HG03342 (cell line): ENCODE data around the gene COL6A2.
"Not testable (repeated sequence)": the region's sequence is repeated elsewhere in the genome, so short reads cannot be mapped to it uniquely, and the experiment has no call there.

ENCODE experiments used
- ATAC-seq: cut with Tn5 transposase; IDR thresholded peaks from one replicate; pipeline ENCODE4 v1.9.1; 2021; ENCODE audit warnings: mild to moderate bottlenecking, moderate library complexity; ENCODE audit not compliant: unreplicated experiment

COL6A2 gene

DNA sequence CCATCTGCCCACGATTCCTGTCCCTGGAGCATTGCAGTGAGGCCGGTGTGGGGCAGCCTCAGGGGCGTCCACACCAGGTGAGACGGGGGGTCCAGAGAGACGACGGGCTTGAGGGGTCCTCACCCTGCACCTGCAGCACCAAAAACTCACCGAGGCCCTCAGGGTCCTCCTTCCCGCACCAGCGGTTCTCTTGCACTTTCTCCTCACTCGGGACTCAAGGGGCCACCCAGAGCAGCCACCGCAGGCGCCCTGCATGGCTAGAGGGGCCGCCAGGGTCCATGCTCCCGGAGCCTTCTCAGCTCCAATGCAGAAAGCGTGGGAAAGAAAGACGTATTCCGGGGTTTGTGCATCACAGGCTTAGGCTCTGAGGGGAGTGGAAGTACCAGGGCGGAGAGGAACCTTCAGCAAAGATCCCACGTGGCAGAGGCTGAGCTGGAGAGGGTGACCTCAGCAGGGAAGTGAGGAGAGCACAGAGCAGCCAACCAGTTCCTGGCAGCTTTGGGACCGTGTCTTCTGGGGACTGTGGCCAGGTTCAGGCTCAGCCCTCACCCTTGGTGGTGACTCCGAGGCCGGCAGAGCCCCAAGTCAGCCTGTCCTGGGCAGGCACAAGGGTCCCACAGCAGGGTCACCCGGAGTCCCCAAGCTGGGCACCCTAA, 19.5 kb upstream of the COL6A2 start:
- no peak for ATAC-seq

DNA sequence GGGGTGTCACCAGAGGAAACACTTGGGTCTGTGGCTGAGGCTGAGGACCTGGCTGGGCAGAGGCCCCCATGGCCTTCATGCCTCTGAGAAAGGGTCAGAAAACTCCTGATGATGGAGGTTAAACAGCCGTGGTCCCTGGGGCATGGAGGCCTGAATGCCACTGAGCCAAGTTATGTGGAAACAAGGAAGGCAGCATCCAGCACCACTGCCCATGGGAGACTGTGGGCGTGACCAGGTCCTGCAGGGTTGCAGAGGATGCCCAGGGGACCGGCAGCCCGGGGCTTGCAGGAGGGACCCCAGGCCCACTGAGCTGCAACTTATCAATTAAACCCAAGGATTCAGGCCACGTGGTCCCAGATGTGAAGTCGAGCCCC, 18.9 kb upstream of the COL6A2 start:
- no peak for ATAC-seq

DNA sequence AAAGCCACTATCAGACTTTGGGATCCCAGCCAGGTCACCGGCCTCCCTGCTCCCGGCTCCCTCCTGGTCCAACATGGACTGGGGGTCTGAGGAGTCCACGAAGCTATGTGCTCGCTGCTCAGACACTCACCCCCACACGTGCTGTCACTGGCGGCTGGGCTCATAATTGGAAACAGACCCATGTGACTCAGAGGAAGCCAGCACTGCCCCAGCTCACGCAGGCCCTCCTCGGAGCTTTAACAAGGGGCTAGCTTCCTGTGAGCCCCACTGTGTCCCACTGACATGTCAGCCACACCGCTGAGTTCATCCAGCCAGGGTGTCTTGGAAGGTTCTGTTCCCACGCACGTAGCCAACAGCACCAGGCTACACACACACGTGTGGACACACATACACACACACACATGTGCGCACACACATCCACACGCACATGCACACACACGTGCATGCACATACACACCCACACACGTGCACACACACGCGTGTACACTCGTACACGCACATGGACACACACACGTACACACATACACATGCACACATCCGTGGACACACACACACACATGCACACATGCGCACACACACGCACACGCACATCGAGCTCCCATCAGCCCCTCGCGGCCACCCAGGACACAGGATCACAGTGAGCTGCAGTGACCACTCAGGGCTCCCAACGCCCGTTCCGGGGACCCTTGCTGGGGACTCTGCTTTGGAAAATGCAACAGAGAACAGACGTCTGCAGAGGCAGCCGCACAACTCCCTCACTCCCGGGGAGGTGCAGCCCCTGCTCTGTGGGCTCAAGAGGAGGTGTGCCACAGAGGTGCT, 18.4 kb upstream of the COL6A2 start:
- no peak for ATAC-seq

DNA sequence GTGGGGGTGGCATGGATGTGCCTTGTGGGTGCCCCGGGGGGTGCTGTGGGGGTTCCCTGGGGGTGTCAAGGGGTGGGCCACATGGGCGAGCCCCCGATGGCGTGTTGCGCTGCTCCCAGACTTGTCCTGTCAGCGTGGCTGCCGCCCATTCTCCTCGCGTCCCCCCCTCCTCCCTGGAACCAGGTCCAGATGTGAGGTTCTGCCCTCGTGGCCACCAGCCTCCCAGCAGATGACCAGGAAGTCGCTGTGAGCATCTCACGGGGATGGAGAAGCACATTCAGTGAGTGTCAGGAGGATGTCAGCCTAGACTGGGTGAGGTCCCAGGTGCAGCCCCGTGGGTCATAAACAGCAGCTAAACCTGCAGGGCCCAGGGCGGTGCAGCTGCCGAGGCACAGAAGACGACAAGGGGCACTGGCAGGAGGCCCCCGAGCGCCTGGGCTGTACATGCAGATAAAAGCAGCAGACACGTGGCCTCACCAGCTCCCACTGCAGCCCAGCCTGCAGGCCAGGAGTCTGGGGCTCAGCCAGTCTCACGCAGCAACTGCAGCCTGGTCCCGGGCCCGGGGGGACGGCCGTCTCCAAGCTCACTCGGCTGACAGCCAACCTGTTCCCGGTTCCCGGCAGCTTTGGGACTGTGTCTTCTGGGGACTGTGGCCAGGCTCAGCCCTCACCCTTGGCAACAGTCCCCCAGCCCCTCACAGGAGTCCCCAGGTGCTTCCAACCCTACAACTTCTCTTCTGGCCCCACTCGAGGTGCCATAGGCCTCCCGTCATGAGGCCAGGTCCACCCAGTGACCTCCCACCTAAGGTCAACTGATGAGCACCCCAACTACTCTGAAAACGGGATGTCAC, 17.5 kb upstream of the COL6A2 start:
- no peak for ATAC-seq

DNA sequence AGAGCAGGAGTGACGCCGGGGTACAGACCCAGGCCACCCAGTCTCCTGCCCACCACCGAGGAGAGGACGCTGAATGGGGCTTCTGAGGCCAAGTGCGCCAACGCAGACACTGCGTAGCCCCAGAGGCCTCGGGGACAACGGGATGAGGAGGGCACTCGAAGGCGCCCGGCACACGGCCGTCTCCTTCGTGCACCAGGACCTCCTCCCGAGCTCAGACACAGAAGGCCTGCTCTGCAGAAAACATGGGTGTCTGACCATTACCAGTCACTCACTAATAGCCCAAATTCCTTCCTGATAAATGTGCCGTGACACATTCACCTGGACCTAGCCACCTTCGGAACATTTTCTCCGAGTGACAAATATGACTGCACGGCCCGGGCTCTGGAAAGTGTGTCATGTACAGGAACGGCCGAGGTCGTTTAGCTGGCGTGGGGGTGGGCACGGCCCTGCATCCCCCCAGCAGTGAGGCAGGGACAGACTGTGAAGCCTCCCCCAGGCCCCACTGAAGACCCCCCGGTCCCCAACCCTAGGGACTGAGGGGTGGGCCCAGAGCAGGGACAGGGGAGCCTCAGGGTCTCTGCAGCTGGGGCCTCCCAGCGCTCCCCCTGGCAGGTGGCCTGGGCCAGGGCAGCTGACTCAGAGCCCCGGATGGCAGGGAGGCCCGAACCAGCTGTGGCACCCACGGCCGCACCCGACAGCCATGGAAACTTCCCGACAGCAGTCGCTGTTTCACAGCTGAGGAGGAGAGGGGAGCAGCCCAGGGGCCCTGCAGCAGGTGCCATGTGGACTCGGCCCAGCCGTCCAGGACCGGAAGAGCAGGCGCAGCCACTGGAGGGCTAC, 16.7 kb upstream of the COL6A2 start:
- ATAC-seq: no peak

DNA sequence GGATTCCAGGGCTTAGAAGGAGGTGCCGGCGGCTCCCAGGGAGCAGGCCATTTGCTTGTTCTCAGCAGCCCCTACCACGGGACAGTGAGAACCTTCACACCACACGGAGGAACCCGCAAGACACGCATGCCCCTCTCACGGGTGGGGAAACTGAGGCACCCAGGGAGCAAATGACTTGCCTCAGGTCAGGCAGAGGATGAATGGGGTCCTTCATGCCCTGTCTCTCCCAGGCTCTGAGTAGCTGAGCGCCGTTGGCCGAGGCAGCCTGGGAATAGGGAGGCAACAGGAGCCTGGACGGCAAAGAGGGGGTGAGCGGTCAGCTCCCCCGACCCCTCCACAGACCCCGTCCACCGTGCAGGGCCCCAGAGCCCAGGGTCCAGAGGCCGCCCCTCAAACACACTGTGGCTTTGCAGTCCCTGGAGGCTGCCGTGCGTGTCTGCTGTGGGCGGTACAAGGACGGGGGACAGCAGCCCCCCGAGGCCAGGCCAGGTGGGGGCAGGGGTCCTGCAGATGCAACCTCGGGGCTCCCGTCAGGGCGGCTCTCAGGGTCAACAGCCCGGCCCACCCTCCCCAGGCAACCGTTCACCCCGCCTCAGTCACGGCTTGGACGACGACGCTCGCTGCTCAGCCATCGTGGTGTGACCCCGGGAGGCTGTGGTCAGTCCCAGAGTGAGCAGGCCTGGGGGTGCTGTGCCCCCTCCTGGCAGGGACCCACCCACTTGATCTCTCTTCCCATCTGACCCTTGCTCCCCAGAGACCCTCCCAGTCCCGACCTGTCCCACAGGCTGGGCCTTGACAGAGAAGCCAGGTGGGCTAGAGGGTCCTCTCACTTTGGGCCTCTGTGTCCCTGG, 15.8 kb upstream of the COL6A2 start:
- no peak for ATAC-seq

DNA sequence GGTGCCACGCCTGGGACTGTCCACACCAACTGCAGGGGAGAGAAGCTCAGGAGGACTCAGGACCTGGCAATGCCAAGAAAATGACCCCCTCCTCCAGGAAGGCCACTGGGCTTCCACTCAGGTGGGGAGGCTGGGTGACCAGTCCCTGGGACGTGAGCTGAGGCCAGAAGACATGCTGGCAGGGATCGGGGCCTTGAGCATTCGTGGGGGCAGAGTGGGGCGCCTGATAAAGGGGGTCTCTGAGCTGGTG, 15.3 kb upstream of the COL6A2 start:
- no peak for ATAC-seq

DNA sequence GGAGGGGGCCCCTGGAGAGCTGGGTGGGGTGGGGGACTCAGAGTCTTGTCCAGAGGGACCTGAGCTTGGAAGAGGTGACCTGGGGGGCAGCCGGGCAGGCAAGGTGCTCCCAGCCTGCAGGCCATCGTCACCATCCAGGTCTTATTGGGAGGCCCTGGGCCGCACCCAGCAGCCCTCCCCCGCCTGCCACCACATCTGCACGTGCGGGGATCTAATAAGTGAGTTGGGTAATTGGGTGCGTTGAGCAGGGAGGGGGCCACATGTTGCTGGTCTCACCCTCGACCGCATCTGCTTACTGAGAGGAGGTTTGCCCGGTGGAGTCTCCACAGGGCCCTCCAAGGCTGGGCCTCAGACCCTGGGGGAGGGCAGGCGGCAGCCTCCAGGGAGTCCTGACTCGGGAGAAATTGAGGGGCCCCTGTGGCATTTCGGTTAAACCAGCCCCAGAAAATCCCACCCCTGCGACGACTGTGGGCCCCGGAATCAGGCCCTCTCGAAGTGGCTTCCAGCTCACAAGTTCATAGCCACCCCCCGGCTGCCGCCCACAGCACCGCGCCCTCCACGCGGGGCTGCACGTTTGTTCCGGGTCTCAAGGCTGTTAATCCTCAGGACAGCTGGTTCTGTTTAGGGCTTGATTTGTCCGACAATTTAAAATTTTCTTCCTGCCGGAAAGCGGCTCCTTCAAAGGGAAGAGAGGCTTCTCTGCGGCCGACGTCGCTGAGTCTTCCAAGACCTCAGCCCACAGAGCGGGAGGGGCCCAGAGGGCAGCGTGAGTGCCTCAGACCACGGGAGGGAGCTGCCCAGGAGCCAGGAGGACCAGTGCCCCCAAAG, 14.7 kb upstream of the COL6A2 start:
- no peak for ATAC-seq

DNA sequence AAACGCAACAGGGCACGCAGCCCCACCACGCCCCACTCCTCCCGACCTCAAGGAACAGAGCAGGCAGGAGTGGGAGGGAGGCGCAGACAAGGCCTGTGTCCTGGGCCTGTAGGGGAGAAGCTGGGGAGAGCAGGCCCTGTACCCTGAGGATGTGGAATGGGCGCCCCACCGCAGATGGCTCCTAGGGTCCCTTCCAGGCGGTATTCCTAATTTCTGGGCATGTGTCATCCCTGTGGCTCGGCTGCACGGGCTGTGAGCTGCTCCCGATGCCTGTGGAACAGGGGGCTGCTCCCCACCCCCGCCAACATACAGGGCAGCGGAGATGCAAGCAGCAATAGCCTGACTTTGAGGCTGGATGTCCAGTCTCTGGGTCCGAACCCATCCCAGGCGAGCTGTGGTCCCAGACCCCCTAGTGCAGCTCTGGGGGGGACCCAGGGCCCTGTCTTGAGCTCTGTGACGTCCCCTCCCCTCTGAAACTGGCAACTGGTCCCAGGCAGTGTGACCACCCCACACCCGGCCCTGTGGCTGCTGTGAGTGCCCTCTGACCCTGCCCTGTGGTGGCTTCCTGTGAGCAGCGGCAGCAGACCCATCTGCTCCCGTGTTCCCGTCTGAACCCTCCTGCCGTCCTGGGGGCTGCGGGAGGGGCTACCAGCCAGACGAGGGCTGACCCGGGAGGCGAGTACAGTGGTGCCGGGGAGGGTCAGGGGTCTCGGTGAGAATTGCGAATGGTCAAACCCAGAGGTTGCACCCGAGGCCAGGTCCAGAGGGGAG, 13.9 kb upstream of the COL6A2 start:
- ATAC-seq: no peak

DNA sequence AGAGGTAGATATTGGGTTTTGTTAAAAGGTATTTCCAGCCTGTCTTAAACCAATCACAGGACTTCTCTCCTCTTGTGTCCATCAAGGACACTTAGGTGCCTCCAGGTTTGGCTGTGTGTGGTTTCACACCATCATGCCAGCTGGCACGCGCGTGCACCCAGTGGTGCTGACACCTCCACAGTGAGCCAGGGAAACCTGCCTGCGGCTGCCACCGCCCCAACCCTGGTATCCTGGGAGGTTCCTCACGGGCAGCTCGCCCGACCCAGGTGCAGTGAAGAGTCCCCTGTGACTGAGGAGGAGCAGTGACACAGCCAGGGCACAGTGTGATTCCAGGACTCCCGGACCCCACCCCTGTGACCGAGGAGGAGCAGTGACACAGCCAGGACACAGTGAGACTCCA, 13.2 kb upstream of the COL6A2 start:
- no peak for ATAC-seq

DNA sequence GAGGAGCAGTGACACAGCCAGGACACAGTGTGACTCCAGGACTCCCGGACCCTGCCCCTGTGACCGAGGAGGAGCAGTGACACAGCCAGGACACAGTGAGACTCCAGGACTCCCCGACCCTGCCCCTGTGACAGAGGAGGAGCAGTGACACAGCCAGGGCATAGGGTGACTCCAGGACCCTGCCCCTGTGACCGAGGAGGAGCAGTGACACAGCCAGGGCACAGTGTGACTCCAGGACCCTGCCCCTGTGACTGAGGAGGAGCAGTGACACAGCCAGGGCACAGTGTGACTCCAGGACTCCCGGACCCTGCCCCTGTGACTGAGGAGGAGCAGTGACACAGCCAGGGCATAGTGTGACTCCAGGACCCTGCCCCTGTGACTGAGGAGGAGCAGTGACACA, 12.7 kb upstream of the COL6A2 start:
- ATAC-seq: not testable (repeated sequence)

DNA sequence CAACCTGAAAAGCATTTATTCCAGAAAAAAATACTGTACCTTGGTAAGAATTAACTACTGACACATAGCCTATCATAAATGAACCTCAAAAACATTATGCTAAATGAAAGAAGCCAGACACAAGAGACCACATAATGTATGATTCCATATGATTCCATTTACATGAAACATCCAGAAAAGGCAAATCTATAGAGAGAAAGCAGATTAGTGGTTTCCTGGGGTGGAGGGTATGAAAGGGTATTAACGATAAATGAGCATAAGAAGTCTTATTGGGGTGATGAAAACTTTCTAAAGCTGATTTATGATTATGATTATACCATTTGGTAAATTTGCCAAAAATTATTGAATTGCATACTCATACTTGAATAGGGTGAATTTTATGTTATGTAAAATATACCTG, 10.3 kb upstream of the COL6A2 start:
- no peak for ATAC-seq

DNA sequence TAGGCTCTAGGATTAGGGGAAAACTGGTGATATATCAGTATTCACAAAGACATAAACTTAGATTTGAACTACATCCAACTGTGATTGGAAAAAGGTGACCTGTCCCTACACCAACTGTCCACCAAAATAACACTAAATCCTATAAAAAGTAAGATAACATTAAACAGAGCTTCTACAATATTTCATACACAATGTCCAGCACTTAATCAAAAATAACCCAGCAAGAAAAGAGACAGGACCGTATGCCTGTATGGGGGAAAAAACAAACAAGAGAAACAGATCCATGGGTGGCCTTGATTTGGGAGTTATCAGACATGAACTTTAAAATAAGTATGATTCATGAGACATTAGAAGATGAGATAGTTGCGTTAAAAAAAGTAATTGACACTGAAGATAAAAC, 9.7 kb upstream of the COL6A2 start:
- ATAC-seq: no peak

DNA sequence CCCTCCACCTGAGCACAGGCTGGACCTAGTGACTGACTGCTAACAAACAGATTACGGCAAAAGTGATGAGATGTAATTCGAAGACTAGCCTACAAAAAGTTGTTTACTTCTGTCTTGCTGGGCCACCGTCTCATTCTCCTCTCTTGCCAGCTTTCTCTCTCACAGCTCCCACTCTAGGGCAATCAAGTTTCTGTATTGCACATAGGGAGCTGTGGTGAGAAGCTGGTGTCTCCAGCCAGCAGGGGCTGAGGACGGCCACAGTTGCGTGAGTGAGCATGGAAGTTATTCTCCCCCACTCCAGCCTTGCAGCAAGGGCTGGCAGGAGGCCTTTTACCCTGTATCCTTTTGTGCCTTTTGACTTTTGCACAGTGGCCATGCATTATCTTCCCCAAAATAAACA, 8.6 kb upstream of the COL6A2 start:
- no peak for ATAC-seq

DNA sequence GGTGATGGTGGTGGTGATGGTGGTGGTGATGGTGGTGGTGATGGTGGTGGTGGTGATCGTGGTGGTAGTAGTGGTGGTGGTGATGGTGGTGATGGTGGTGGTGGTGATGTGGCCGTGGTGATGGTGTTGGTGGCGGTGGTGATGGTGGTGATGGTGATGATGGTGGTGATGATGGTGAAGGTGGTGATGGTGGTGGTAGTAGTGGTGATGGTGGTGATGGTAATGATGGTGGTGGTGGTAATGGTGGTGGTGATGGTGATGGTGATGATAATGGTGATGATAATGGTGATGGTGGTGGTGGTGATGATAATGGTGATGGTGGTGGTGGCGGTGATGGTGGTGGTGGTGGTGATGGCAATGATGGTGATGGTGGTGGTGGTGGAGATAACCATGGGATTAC, 6.8 kb upstream of the COL6A2 start:
- ATAC-seq: no peak

DNA sequence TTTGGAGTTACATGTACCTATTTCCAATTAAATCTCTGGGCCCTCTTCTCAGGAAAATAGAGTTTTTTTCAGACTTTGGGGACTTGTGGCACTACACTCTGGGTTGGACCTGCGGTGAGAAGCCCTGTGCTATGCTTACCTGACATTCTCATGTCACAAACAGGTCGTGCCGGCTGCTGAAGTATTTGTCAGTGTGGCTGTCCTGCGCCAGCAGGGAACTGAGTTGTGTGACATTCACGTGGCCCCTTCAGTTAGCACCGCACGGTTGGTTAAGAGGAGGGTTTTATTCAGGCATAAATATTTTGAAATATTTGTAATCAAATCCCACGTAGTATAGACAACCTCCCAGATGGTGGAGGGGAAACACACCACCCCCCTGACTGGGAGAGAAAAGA, 6.3 kb upstream of the COL6A2 start:
- no peak for ATAC-seq

DNA sequence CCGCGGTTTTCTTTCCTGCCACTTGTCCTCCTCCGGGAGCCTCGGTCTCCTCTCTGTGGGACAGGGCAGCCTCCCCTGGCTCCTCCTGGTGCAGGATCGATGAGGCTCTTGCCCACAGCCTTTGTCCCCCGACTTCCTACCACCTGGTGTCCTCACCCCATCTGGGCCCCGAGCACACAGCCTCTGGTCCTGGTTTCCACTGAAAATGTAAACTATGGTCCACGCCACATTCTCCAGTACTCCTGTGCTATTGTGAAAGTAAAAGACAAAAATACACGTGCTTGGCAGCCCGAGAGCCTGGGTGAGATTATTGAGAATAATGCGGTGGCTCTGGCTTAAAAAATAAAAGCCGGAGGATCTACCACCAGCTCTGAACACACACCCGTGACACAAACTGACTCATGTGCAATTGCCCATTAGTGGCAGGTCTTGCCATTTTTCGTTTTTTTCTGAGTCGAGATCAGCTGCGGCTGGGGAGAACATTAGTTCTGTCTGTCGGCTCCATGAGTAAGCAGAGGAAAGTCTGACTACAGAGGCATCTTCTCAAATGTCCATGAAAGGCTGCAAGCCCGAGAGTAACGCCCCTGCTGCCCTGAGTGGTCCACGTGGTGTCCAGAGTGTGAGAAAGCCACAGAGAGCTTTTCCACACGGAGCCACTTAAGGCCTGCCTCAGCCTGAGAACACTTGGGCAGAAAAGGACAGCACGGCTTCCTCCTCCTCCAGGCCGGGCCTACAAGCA, 5.7 kb upstream of the COL6A2 start:
- no peak for ATAC-seq
